Brain microvascular endothelial cell (primary cell): ENCODE data around the gene CDC42.
A peak's percentile ranks its signal among the peaks of the same experiment; 100 is the strongest.

Source experiments
- DNase-seq: peaks from one replicate; pipeline ENCODE4 v3.0.0-alpha.2; 2020
- H3K27ac ChIP-seq: fragments of 250-450 bp; sonication (Bioruptor Pico); 2 replicates; pipeline ENCODE4 v1.5.1; 2020; ENCODE audit warnings: mild to moderate bottlenecking, moderate library complexity
- H3K27me3 ChIP-seq: fragments of 250-450 bp; sonication (Bioruptor Pico); replicated peaks from 2 replicates; pipeline ENCODE4 v1.5.1; 2020; ENCODE audit warnings: mild to moderate bottlenecking
- H3K36me3 ChIP-seq: fragments of 250-450 bp; sonication (Bioruptor Pico); replicated peaks from 2 replicates; pipeline ENCODE4 v1.5.1; 2020; ENCODE audit warnings: mild to moderate bottlenecking
- H3K4me3 ChIP-seq: 2 replicates; pipeline ENCODE4 v1.5.1; 2011; ENCODE audit warnings: low read depth, mild to moderate bottlenecking, control low read depth, low read length, moderate library complexity
- CTCF ChIP-seq: IDR thresholded peaks from 2 replicates; pipeline ENCODE4 v1.5.1; 2011; ENCODE audit warnings: low read depth, mild to moderate bottlenecking, moderate library complexity, low read length, control low read depth, inconsistent platforms; ENCODE audit errors: missing control alignments
- in situ Hi-C: cut with HindIII; loops from 2 replicates; pipeline ENCODE4 v1.10.0; 2017; ENCODE audit warnings: low sequenced_read_pairs, low pct_ligation_motif_present

CDC42 gene

DNA sequence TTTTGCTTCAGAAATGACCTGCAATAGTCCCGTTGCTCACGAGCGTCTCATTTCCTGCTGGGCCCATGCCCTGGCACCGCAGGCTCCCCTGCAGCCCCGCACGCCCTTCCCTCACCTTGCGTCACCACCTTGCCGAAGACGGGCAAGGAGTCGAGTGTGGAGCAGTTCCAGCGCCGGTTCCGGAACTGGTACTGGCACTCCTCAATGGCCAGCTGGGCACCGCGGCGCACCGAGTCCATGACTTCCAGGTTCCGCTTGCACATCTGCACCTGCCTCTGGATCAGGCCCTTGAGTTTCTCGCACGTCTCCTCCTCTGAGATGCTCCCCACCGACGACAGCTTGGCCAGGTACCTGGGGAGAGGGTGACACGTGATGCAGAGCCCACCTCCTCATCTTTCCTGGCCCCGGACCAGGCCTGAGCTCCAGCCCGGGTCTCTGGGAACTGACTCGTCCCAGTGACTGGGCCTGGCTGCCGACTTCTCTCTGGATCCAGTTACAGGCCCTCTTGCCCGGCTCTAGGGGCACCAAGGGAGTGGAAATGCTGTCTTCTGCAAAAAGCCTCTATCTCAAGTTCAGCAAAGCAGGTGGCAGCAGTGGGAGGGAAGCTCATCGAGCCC is 77.1 kb downstream of the CDC42 start:
- Histone ChIP-seq H3K27me3 (no peaks in the 10 kb centered on the region), H3K4me3 (no peak overlapping the region), H3K36me3 (no peaks in the 10 kb centered on the region), H3K27ac (no peak overlapping the region)
- in situ Hi-C loops, result no loop called here
- DNase-seq, result no peak
- no peak for TF ChIP-seq CTCF

DNA sequence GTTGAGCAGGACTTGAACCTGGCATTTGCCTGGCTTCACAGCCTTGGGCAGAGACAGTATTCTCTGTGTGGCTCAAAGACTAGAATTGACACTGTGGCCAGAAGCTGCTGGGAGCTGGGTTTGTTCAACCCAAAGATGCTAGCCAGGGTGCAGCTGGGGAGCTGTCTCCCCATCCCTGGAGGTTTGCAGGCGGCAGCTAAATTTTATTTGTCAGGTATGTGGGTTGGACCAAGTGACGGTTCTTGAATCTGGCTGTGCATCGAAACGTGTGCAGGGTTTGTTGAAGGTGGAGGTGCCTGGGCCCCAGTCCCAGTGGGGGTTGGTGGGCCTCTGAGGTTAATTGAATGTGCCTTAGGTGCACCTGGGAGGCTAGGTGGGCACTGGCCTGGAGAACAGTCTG is 78.6 kb downstream of the CDC42 start:
- in situ Hi-C loops, result no loop called here
- no peak for TF ChIP-seq CTCF
- no peak overlapping the region for H3K4me3 ChIP-seq
- DNase-seq, result no peak
- H3K27me3 ChIP-seq, result no peaks in the 10 kb centered on the region
- H3K36me3 ChIP-seq, result no peaks in the 10 kb centered on the region
- no peak overlapping the region for H3K27ac ChIP-seq

GRCh38 chr1:22131875-22132486 is 79.5 kb downstream of the CDC42 start:
- no peaks in the 10 kb centered on the region for H3K27me3 ChIP-seq
- H3K36me3 ChIP-seq, result no peaks in the 10 kb centered on the region
- in situ Hi-C loops, result no loop called here
- TF ChIP-seq CTCF, result peak; percentile 90
- no peak for DNase-seq
- no peak overlapping the region for H3K27ac ChIP-seq
- no peak overlapping the region for H3K4me3 ChIP-seq

GRCh38 chr1:22132517-22133235 is 80.2 kb downstream of the CDC42 start:
- Histone ChIP-seq H3K27me3 (no peaks in the 10 kb centered on the region), H3K4me3 (no peak overlapping the region), H3K36me3 (no peaks in the 10 kb centered on the region), H3K27ac (no peak overlapping the region)
- in situ Hi-C loops, result no loop called here
- TF ChIP-seq CTCF, result no peak
- peak; percentile 25 for DNase-seq

DNA sequence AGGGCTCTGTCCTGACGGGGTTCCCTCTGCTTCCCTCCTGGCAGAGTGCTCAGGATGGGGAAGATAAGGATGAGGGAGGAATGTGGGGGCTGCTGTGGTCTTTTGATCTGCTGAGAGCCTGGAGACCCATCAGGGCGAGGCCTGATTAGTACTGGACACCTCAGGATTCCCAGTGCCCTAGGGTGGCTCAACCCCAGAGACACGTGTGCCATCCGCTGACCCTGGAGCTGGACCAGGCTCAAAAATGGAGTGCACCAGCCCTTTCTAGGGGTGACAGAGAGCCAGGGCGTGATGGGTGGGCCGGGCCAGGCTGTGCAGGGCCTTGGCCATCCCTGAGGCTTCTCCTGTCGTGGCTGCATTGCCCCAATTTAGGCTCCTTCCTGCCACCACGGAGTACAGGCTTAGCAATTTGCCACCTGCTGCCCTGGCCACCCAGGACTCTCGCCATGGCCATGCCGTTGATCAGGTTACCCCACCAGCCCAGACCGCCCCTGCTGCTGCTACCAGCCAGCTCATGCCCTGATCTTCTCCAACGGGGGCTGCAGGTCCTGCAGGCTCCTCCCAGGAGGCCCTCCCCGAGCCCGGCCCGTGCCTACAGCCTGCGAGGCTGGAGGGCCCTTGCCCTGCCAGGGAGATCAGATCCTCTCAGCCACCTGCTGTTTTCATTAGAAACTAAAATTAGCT is 80.9 kb downstream of the CDC42 start:
- no peak overlapping the region for H3K27ac ChIP-seq
- no peak for TF ChIP-seq CTCF
- H3K36me3 ChIP-seq, result no peaks in the 10 kb centered on the region
- in situ Hi-C loops, result no loop called here
- H3K27me3 ChIP-seq, result no peaks in the 10 kb centered on the region
- no peak overlapping the region for H3K4me3 ChIP-seq
- DNase-seq, result no peak
